Fibroblast of pulmonary artery (primary cell): ENCODE data around the gene ACKR1.
A peak's percentile ranks its signal among the peaks of the same experiment; 100 is the strongest.

ENCODE experiments used
- DNase-seq: peaks from one replicate; pipeline ENCODE4 v3.0.0-alpha.2; 2010; ENCODE audit warnings: low read depth
- H3K4me3 ChIP-seq: replicated peaks from 2 replicates; pipeline ENCODE4 v1.5.1; 2011; ENCODE audit warnings: low read depth, mild to moderate bottlenecking, control low read depth, low read length, moderate library complexity
- TF ChIP-seq, protein P1 (sequence below): IDR thresholded peaks from 2 replicates; pipeline ENCODE4 v1.5.1; 2011; ENCODE audit warnings: mild to moderate bottlenecking, control low read depth, low read length, inconsistent platforms; ENCODE audit errors: missing control alignments

ACKR1 gene

GRCh38 chr1:159200769-159201168, 3.9 kb upstream of the ACKR1 start:
- no peak overlapping the region for H3K4me3 ChIP-seq
- DNase-seq = no peak
- TF ChIP-seq, protein P1, sequence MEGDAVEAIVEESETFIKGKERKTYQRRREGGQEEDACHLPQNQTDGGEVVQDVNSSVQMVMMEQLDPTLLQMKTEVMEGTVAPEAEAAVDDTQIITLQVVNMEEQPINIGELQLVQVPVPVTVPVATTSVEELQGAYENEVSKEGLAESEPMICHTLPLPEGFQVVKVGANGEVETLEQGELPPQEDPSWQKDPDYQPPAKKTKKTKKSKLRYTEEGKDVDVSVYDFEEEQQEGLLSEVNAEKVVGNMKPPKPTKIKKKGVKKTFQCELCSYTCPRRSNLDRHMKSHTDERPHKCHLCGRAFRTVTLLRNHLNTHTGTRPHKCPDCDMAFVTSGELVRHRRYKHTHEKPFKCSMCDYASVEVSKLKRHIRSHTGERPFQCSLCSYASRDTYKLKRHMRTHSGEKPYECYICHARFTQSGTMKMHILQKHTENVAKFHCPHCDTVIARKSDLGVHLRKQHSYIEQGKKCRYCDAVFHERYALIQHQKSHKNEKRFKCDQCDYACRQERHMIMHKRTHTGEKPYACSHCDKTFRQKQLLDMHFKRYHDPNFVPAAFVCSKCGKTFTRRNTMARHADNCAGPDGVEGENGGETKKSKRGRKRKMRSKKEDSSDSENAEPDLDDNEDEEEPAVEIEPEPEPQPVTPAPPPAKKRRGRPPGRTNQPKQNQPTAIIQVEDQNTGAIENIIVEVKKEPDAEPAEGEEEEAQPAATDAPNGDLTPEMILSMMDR = no peak

- no peak overlapping the region for H3K4me3 ChIP-seq
- DNase-seq = no peak
- TF ChIP-seq, protein P1 = no peak
These were observed 3.0 kb upstream of the ACKR1 start for GRCh38 chr1:159201642-159202041.

- no peak for DNase-seq
- TF ChIP-seq, protein P1 = no peak
These were observed 1.1 kb upstream of the ACKR1 start for GRCh38 chr1:159203610-159204009.

DNA sequence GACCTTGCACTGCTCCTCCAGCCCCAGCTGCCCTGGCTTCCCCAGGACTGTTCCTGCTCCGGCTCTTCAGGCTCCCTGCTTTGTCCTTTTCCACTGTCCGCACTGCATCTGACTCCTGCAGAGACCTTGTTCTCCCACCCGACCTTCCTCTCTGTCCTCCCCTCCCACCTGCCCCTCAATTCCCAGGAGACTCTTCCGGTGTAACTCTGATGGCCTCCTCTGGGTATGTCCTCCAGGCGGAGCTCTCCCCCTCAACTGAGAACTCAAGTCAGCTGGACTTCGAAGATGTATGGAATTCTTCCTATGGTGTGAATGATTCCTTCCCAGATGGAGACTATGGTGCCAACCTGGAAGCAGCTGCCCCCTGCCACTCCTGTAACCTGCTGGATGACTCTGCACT, 550 bp downstream of the ACKR1 start:
- H3K4me3 ChIP-seq = no peak overlapping the region
- no peak for DNase-seq
- TF ChIP-seq, protein P1 = peak; percentile 2

More at GRCh38 chr1:159203610-159204009, 1.1 kb upstream of the ACKR1 start:
- H3K4me3 ChIP-seq = no peak overlapping the region

DNA sequence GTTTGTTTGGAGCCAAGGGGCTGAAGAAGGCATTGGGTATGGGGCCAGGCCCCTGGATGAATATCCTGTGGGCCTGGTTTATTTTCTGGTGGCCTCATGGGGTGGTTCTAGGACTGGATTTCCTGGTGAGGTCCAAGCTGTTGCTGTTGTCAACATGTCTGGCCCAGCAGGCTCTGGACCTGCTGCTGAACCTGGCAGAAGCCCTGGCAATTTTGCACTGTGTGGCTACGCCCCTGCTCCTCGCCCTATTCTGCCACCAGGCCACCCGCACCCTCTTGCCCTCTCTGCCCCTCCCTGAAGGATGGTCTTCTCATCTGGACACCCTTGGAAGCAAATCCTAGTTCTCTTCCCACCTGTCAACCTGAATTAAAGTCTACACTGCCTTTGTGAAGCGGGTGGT, 1.4 kb downstream of the ACKR1 start:
- H3K4me3 ChIP-seq = no peak overlapping the region
- TF ChIP-seq, protein P1 = no peak
- DNase-seq = no peak

- no peak for DNase-seq
- TF ChIP-seq, protein P1 = no peak
- H3K4me3 ChIP-seq = no peak overlapping the region
These were observed 2.4 kb downstream of the ACKR1 start for GRCh38 chr1:159207080-159207479.

GRCh38 chr1:159207774-159208173, 3.1 kb downstream of the ACKR1 start:
- TF ChIP-seq, protein P1 = no peak
- peak; percentile 30 for DNase-seq
- H3K4me3 ChIP-seq = no peak overlapping the region
